GM12878 (cell line): ENCODE measurements around the gene TOX2. TPM values are rescaled to one million over a fixed set of nuclear protein-coding genes. Genes with fewer than 3 reads are reported as not detected.

Experiments used
- ATF7 ChIP-seq: fragments of 450-650 bp; IDR thresholded peaks from 2 replicates; pipeline ENCODE4 v1.6.1; 2016; ENCODE audit warnings: low read depth, mild to moderate bottlenecking
- BHLHE40 ChIP-seq, 2 experiments: fragments of 450-650 bp in 1 of 2; IDR thresholded peaks; 2 replicates each; pipeline ENCODE4 v1.6.1; 2011 to 2017; ENCODE audit warnings: low read depth in 2 of 2, borderline replicate concordance in 1 of 2, improper control_type of control experiment in 1 of 2, low read length in 1 of 2, mild to moderate bottlenecking in 1 of 2
- BRCA1 ChIP-seq: IDR thresholded peaks from 2 replicates; pipeline ENCODE4 v1.6.1; 2011; ENCODE audit warnings: low read depth, low read length, improper control_type of control experiment
- CEBPZ ChIP-seq: fragments of 150-350 bp; IDR thresholded peaks from 2 replicates; pipeline ENCODE4 v1.6.1; 2016; ENCODE audit warnings: low read depth, low read length
- CHD1 ChIP-seq: IDR thresholded peaks from 2 replicates; pipeline ENCODE4 v1.6.1; 2012; ENCODE audit warnings: low read depth, low read length, improper control_type of control experiment
- CHD2 ChIP-seq: IDR thresholded peaks from 2 replicates; pipeline ENCODE4 v1.6.1; 2011; ENCODE audit warnings: low read depth, low read length, improper control_type of control experiment, borderline replicate concordance
- CTCF ChIP-seq, 3 experiments: IDR thresholded peaks in 2 of 3; conservative IDR thresholded peaks in 1 of 3; 2 replicates each; pipeline ENCODE4 v1.5.1; 2011; ENCODE audit warnings: low read depth in 3 of 3, low read length in 3 of 3, mild to moderate bottlenecking in 3 of 3, control low read depth in 2 of 3, moderate library complexity in 2 of 3, inconsistent platforms in 1 of 3, mixed read lengths in 1 of 3; ENCODE audit not compliant: control insufficient read depth in 2 of 3, insufficient read depth in 1 of 3; ENCODE audit errors: extremely low read depth in 1 of 3
- DPF2 ChIP-seq: fragments of 450-650 bp; IDR thresholded peaks from 2 replicates; pipeline ENCODE4 v1.6.1; 2017; ENCODE audit warnings: mild to moderate bottlenecking
- EP300 ChIP-seq, 2 experiments: fragments of 150-350 bp in 1 of 2; IDR thresholded peaks; 2 replicates each; pipeline ENCODE4 v1.6.1; 2011 to 2012; ENCODE audit warnings: low read depth in 2 of 2, low read length in 2 of 2, borderline replicate concordance in 1 of 2, improper control_type of control experiment in 1 of 2, inconsistent platforms in 1 of 2; ENCODE audit not compliant: control insufficient read depth in 1 of 2
- ESRRA ChIP-seq: IDR thresholded peaks from 2 replicates; pipeline ENCODE4 v1.6.1; 2012; ENCODE audit warnings: mild to moderate bottlenecking, low read length, improper control_type of control experiment
- FOXM1 ChIP-seq: IDR thresholded peaks from 2 replicates; pipeline ENCODE4 v1.6.1; 2012; ENCODE audit warnings: low read depth, mild to moderate bottlenecking, inconsistent platforms, low read length, moderate library complexity
- HDAC6 ChIP-seq: fragments of 200-600 bp; sonication (generic); IDR thresholded peaks from one replicate; pipeline ENCODE4 v1.8.0; 2017; ENCODE audit warnings: antibody characterized with exemption; ENCODE audit not compliant: unreplicated experiment
- IKZF2 ChIP-seq, 2 experiments: fragments of 450-650 bp; IDR thresholded peaks; 2 replicates each; pipeline ENCODE4 v1.6.1; 2017; ENCODE audit warnings: mild to moderate bottlenecking in 2 of 2, moderate library complexity in 2 of 2
- MTA2 ChIP-seq: fragments of 450-650 bp; IDR thresholded peaks from 2 replicates; pipeline ENCODE4 v1.6.1; 2016; ENCODE audit warnings: low read depth, mild to moderate bottlenecking, moderate library complexity
- NFIC ChIP-seq: IDR thresholded peaks from 2 replicates; pipeline ENCODE4 v1.6.1; 2012; ENCODE audit warnings: low read depth, mild to moderate bottlenecking, inconsistent platforms, low read length, moderate library complexity
- PML ChIP-seq: IDR thresholded peaks from 2 replicates; pipeline ENCODE4 v1.6.1; 2012; ENCODE audit warnings: low read length, inconsistent platforms
- RAD51 ChIP-seq: fragments of 450-650 bp; IDR thresholded peaks from 2 replicates; pipeline ENCODE4 v1.6.1; 2016; ENCODE audit warnings: moderate library complexity, mild to moderate bottlenecking, inconsistent platforms
- RBBP5 ChIP-seq: fragments of 200-600 bp; sonication (generic); conservative IDR thresholded peaks from 2 replicates; pipeline ENCODE4 v1.6.1; 2016
- RCOR1 ChIP-seq: conservative IDR thresholded peaks from 2 replicates; pipeline ENCODE4 v1.6.1; 2012; ENCODE audit warnings: low read depth, low read length, improper control_type of control experiment
- RELB ChIP-seq: fragments of 450-650 bp; IDR thresholded peaks from 2 replicates; pipeline ENCODE4 v1.6.1; 2017; ENCODE audit warnings: low read depth, mild to moderate bottlenecking, moderate library complexity
- RUNX3 ChIP-seq: IDR thresholded peaks from 2 replicates; pipeline ENCODE4 v1.6.1; 2012; ENCODE audit warnings: low read length, inconsistent platforms
- SMARCA5 ChIP-seq: fragments of 450-650 bp; IDR thresholded peaks from 2 replicates; pipeline ENCODE4 v1.6.1; 2017; ENCODE audit warnings: mild to moderate bottlenecking
- SPI1 ChIP-seq: IDR thresholded peaks from 2 replicates; pipeline ENCODE4 v1.6.1; 2011; ENCODE audit warnings: low read depth, mild to moderate bottlenecking, low read length, moderate library complexity, borderline replicate concordance; ENCODE audit not compliant: insufficient read depth
- TARDBP ChIP-seq: IDR thresholded peaks from 2 replicates; pipeline ENCODE4 v1.6.1; 2016; ENCODE audit warnings: borderline replicate concordance
- ZBED1 ChIP-seq: IDR thresholded peaks from 2 replicates; pipeline ENCODE4 v1.6.1; 2016; ENCODE audit warnings: borderline replicate concordance
- ZNF207 ChIP-seq: fragments of 450-650 bp; IDR thresholded peaks from 2 replicates; pipeline ENCODE4 v1.6.1; 2014; ENCODE audit warnings: antibody characterized with exemption, mild to moderate bottlenecking, borderline replicate concordance
- ZNF24 ChIP-seq: fragments of 450-650 bp; IDR thresholded peaks from 2 replicates; pipeline ENCODE4 v1.6.1; 2017; ENCODE audit warnings: antibody characterized with exemption, mild to moderate bottlenecking
- ZNF622 ChIP-seq: fragments of 450-650 bp; IDR thresholded peaks from 2 replicates; pipeline ENCODE4 v1.6.1; 2017; ENCODE audit warnings: mild to moderate bottlenecking, inconsistent platforms
- polyA plus RNA-seq, 11 experiments: library from polyadenylated mRNA; depleted of rRNA in 4 of 11; unstranded in 6 of 11; stranded (reverse) in 5 of 11; fragments of >200 nt; fragmentation: Nextera tagmentation in 4 of 11; fragmentation: Illumina TruSeq in 1 of 11; extraction: Ambion mirVana in 4 of 11; extraction: Trizol in 1 of 11; gene quantifications; 1 replicate in 1 of 11; 2 replicates in 10 of 11; pipeline versions ENCODE4 v1.2.1 to v1.2.3, GENCODE V29; 2011 to 2016; ENCODE audit warnings: inconsistent platforms in 2 of 11, missing spikeins in 2 of 11, low read depth in 1 of 11
- total RNA-seq, 4 experiments: library from RNA; depleted of rRNA in 3 of 4; stranded (reverse); fragments of >200 nt in 3 of 4; fragmentation: Illumina TruSeq in 1 of 4; extraction: Trizol in 1 of 4; gene quantifications; 2 replicates each; pipeline versions ENCODE4 v1.2.1 to v1.2.3, GENCODE V29; 2013 to 2021

TOX2 gene
- total and polyA plus RNA-seq, 10 of the 15 experiments (the other 5 are each of a cell fraction or from before 2014, with no cell fraction given) = 2.6 to 40.5 (median 7.9) TPM

GRCh38 chr20:43909720-43910119 is 4.9 kb upstream of the TOX2 start (continued):
- peak; percentile 40; the same call in 1 of the 2 replicates for TF ChIP-seq RELB
- no peak for TF ChIP-seq CHD1
- TF ChIP-seq PML = no peak
- TF ChIP-seq BRCA1 = no peak
- no peak for TF ChIP-seq RBBP5
- TF ChIP-seq SPI1 = peak; percentile 44; the same call in 1 of the 2 replicates
- no peak for TF ChIP-seq EP300 (IDR thresholded peaks at IDR 0.05; ENCODE audit: borderline replicate concordance in 1 of 2, control insufficient read depth in 1 of 2, low read depth in 2 of 2, low read length in 2 of 2)
- TF ChIP-seq TARDBP = no peak
- TF ChIP-seq ZNF207 = no peak
- no peak for TF ChIP-seq CEBPZ
- TF ChIP-seq CHD2 = no peak
- no peak for TF ChIP-seq ZNF622
- TF ChIP-seq ZBED1 = no peak
- peak; percentile 92 for TF ChIP-seq RAD51
- TF ChIP-seq RUNX3 = peak; percentile 11; the same call in 1 of the 2 replicates
- no peak for TF ChIP-seq DPF2
- peak; percentile 53 for TF ChIP-seq NFIC
- no peak for TF ChIP-seq FOXM1
- peak; percentile 58 to 70 for TF ChIP-seq IKZF2 (IDR thresholded peaks at IDR 0.05)
- TF ChIP-seq MTA2 = no peak; the same call in 1 of the 2 replicates
- TF ChIP-seq CTCF (IDR thresholded peaks at IDR 0.05 in 2 of 3, conservative IDR thresholded peaks at IDR 0.05 in 1 of 3; ENCODE audit: control insufficient read depth in 2 of 3, extremely low read depth in 1 of 3, insufficient read depth in 1 of 3, low read depth in 3 of 3, low read length in 3 of 3) = no peak
- no peak for TF ChIP-seq ZNF24
- TF ChIP-seq ESRRA = no peak
- TF ChIP-seq BHLHE40 (IDR thresholded peaks at IDR 0.05; ENCODE audit: borderline replicate concordance in 1 of 2, low read depth in 2 of 2, low read length in 1 of 2) = peak; percentile 45 to 49; a peak in 1 of 4 replicates
- no peak for TF ChIP-seq HDAC6
- TF ChIP-seq RCOR1 = no peak
- no peak for TF ChIP-seq SMARCA5
- TF ChIP-seq ATF7 = 0 out of 2 replicates have a peak, but pooled peaks have one; percentile 25
